Caco-2 (cell line): Measurements from ENCODE around the gene OTULINL. TPM values are rescaled to one million over a fixed set of nuclear protein-coding genes. Genes with fewer than 3 reads are reported as not detected.

Experiments
- BruUV-seq: library from RNA; stranded (reverse); fragments of 400-500 nt; replicated peaks from 2 replicates; lab custom pipeline; 2021; lab: Mats Ljungman, UMichigan
- CTCF ChIA-PET: fragments of 300-600 bp; sonication (Branson Sonifier 250); formaldehyde crosslinking; loops from one replicate; lab custom pipeline; 2022; ENCODE audit warnings: antibody characterized with exemption; lab: Charles Lee
- POLR2A ChIA-PET: fragments of 300-600 bp; sonication (Branson Sonifier 250); formaldehyde crosslinking; loops from one replicate; lab custom pipeline; 2022; ENCODE audit warnings: antibody characterized with exemption; lab: Charles Lee
- DNase-seq, 2 experiments: peaks; one replicate each; pipeline versions ENCODE4 v3.0.0 to v3.0.0-alpha.2; 2020 to 2022
- H3K27me3 ChIP-seq: replicated peaks from 2 replicates; pipeline ENCODE4 v1.6.0; 2011; ENCODE audit warnings: low read length; ENCODE audit not compliant: control insufficient read depth, insufficient read depth
- H3K36me3 ChIP-seq: 2 replicates; pipeline ENCODE4 v1.5.1; 2011; ENCODE audit warnings: low read length; ENCODE audit not compliant: control insufficient read depth, insufficient read depth
- H3K4me1 ChIP-seq: fragments of 250-450 bp; sonication (Bioruptor Pico); 2 replicates; pipeline ENCODE4 v1.5.1; 2020; ENCODE audit warnings: mild to moderate bottlenecking
- H3K4me3 ChIP-seq: 2 replicates; pipeline ENCODE4 v1.5.1; 2011; ENCODE audit warnings: low read depth, mild to moderate bottlenecking, control low read depth, low read length
- H3K9me3 ChIP-seq: fragments of 250-450 bp; sonication (Bioruptor Pico); 2 replicates; pipeline ENCODE4 v1.5.1; 2020; ENCODE audit warnings: mild to moderate bottlenecking, moderate library complexity
- H3K27ac Mint-ChIP-seq: one replicate; pipeline ENCODE4 v1.8.0; 2022; ENCODE audit warnings: mixed read lengths; ENCODE audit not compliant: unreplicated experiment
- H3K27me3 Mint-ChIP-seq: one replicate; pipeline ENCODE4 v1.8.0; 2022; ENCODE audit warnings: mixed read lengths; ENCODE audit not compliant: insufficient read depth, unreplicated experiment
- H3K36me3 Mint-ChIP-seq: one replicate; pipeline ENCODE4 v1.8.0; 2022; ENCODE audit warnings: mild to moderate bottlenecking, mixed read lengths; ENCODE audit not compliant: insufficient read depth, unreplicated experiment
- H3K4me1 Mint-ChIP-seq: one replicate; pipeline ENCODE4 v1.8.0; 2022; ENCODE audit warnings: low read depth, mixed read lengths; ENCODE audit not compliant: unreplicated experiment
- H3K4me3 Mint-ChIP-seq: one replicate; pipeline ENCODE4 v1.8.0; 2022; ENCODE audit warnings: mild to moderate bottlenecking, moderate library complexity, mixed read lengths; ENCODE audit not compliant: unreplicated experiment
- H3K9me3 Mint-ChIP-seq: one replicate; pipeline ENCODE4 v1.8.0; 2022; ENCODE audit warnings: mixed read lengths; ENCODE audit not compliant: unreplicated experiment
- CTCF ChIP-seq, 2 experiments: fragments of 200-600 bp in 1 of 2; IDR thresholded peaks; 1 replicate in 1 of 2; 2 replicates in 1 of 2; pipeline versions ENCODE4 v1.5.1 to v1.8.0; 2011 to 2022; ENCODE audit warnings: antibody characterized with exemption in 1 of 2, control low read depth in 1 of 2, inconsistent platforms in 1 of 2, low read depth in 1 of 2, low read length in 1 of 2, mild to moderate bottlenecking in 1 of 2, moderate library complexity in 1 of 2; ENCODE audit not compliant: insufficient read depth in 1 of 2, severe bottlenecking in 1 of 2, unreplicated experiment in 1 of 2
- intact Hi-C: fragments of 100-400 bp; cut with micrococcal nuclease; formaldehyde crosslinking; loops from one replicate; pipeline ENCODE4 v1.10.0; 2022; ENCODE audit not compliant: unreplicated experiment
- total RNA-seq: library from RNA; stranded (reverse); gene quantifications from 2 replicates; pipeline ENCODE4 v1.2.3, GENCODE V29; 2022

Gene OTULINL
- total RNA-seq, 1 experiment from 2014 or later, result 18.3 TPM

- H3K9me3 Mint-ChIP-seq, result no peaks in the 10 kb centered on the region
- intact Hi-C loops, result no loop called here
- Histone ChIP-seq H3K4me1 (no peaks in the 10 kb centered on the region), H3K9me3 (no peaks in the 10 kb centered on the region), H3K36me3 (no peaks in the 10 kb centered on the region), H3K4me3 (no peak overlapping the region), H3K27me3 (no peaks in the 10 kb centered on the region)
- H3K36me3 Mint-ChIP-seq, result no peaks in the 10 kb centered on the region
- DNase-seq, result no peak
- H3K27ac Mint-ChIP-seq, result no peak overlapping the region
- H3K27me3 Mint-ChIP-seq, result no peaks in the 10 kb centered on the region
- ChIA-PET CTCF (no interaction called here), POLR2A (no interaction called here)
- no peak for TF ChIP-seq CTCF (IDR thresholded peaks at IDR 0.05; ENCODE audit: insufficient read depth in 1 of 2, low read depth in 1 of 2, low read length in 1 of 2, severe bottlenecking in 1 of 2, unreplicated experiment in 1 of 2)
- no peak overlapping the region for H3K4me3 Mint-ChIP-seq
- no TSS peak for BruUV-seq
- H3K4me1 Mint-ChIP-seq, result no peaks in the 10 kb centered on the region
Measured at GRCh38 chr5:14597080-14597479, 15.5 kb downstream of the OTULINL start.

GRCh38 chr5:14598225-14598624 is 16.6 kb downstream of the OTULINL start:
- no peaks in the 10 kb centered on the region for H3K36me3 Mint-ChIP-seq
- no peaks in the 10 kb centered on the region for H3K9me3 Mint-ChIP-seq
- POLR2A ChIA-PET, result no interaction called here
- H3K4me1 Mint-ChIP-seq, result no peaks in the 10 kb centered on the region
- no peaks in the 10 kb centered on the region for H3K9me3 ChIP-seq
- no peaks in the 10 kb centered on the region for H3K27me3 ChIP-seq
- H3K36me3 ChIP-seq, result no peaks in the 10 kb centered on the region
- no peaks in the 10 kb centered on the region for H3K27me3 Mint-ChIP-seq
- intact Hi-C loops, result no loop called here
- no peak for TF ChIP-seq CTCF (IDR thresholded peaks at IDR 0.05; ENCODE audit: insufficient read depth in 1 of 2, low read depth in 1 of 2, low read length in 1 of 2, severe bottlenecking in 1 of 2, unreplicated experiment in 1 of 2)
- CTCF ChIA-PET, result no interaction called here
- H3K4me1 ChIP-seq, result no peaks in the 10 kb centered on the region
- no peak overlapping the region for H3K27ac Mint-ChIP-seq
- DNase-seq, result no peak
- no peak overlapping the region for H3K4me3 Mint-ChIP-seq
- H3K4me3 ChIP-seq, result no peak overlapping the region
- no TSS peak for BruUV-seq

- no peak overlapping the region for H3K4me3 Mint-ChIP-seq
- no peak for DNase-seq
- H3K36me3 ChIP-seq, result no peaks in the 10 kb centered on the region
- H3K36me3 Mint-ChIP-seq, result no peaks in the 10 kb centered on the region
- CTCF ChIA-PET, result no interaction called here
- no peaks in the 10 kb centered on the region for H3K27me3 ChIP-seq
- no peak overlapping the region for H3K4me3 ChIP-seq
- TF ChIP-seq CTCF (IDR thresholded peaks at IDR 0.05; ENCODE audit: insufficient read depth in 1 of 2, low read depth in 1 of 2, low read length in 1 of 2, severe bottlenecking in 1 of 2, unreplicated experiment in 1 of 2), result no peak
- no peaks in the 10 kb centered on the region for H3K4me1 ChIP-seq
- POLR2A ChIA-PET, result no interaction called here
- BruUV-seq, result no TSS peak
- no peak overlapping the region for H3K27ac Mint-ChIP-seq
- H3K9me3 ChIP-seq, result no peaks in the 10 kb centered on the region
- no peaks in the 10 kb centered on the region for H3K9me3 Mint-ChIP-seq
- H3K4me1 Mint-ChIP-seq, result no peaks in the 10 kb centered on the region
- intact Hi-C loops, result no loop called here
- H3K27me3 Mint-ChIP-seq, result no peaks in the 10 kb centered on the region
Measured at GRCh38 chr5:14599476-14600127, 18.0 kb downstream of the OTULINL start.
